Stimulated activated CD4-positive, alpha-beta T cell treated with anti-CD3 and anti-CD28 coated beads, Interleukin-15, amount 100 ng/mL, for 1 hour (primary cell): ENCODE measurements around the gene PTPRN2.
"Not testable (repeated sequence)": the region's sequence is repeated elsewhere in the genome, so short reads cannot be mapped to it uniquely, and the experiment has no call there.

Source experiments
- DNase-seq, 2 donors: peaks; one replicate each; pipeline ENCODE4 v3.0.0-alpha.2; 2020; ENCODE audit warnings: low read depth in 1 of 2, low spot score in 1 of 2

PTPRN2 gene

GRCh38 chr7:157951300-157952049 is 636.1 kb downstream of the PTPRN2 start:
- DNase-seq = no peak

GRCh38 chr7:157949711-157950110 is 637.9 kb downstream of the PTPRN2 start:
- DNase-seq = no peak

GRCh38 chr7:157947504-157947903 is 640.1 kb downstream of the PTPRN2 start:
- no peak for DNase-seq

GRCh38 chr7:157946398-157947060 is 641.1 kb downstream of the PTPRN2 start:
- no peak for DNase-seq

GRCh38 chr7:157945401-157945800 is 642.2 kb downstream of the PTPRN2 start:
- DNase-seq = no peak

GRCh38 chr7:157944734-157945291 is 642.8 kb downstream of the PTPRN2 start:
- no peak for DNase-seq

- DNase-seq = no peak
These were observed 643.6 kb downstream of the PTPRN2 start for GRCh38 chr7:157944051-157944450.

- DNase-seq = no peak
These were observed 644.1 kb downstream of the PTPRN2 start for GRCh38 chr7:157943561-157943960.

- no peak for DNase-seq
These were observed 646.4 kb downstream of the PTPRN2 start for GRCh38 chr7:157941210-157941609.

GRCh38 chr7:157940497-157940896 is 647.1 kb downstream of the PTPRN2 start:
- DNase-seq = no peak

- DNase-seq = no peak
These were observed 649.4 kb downstream of the PTPRN2 start for GRCh38 chr7:157938211-157938610.

GRCh38 chr7:157937406-157937805 is 650.2 kb downstream of the PTPRN2 start:
- DNase-seq = no peak

GRCh38 chr7:157936976-157937375 is 650.6 kb downstream of the PTPRN2 start:
- no peak for DNase-seq

GRCh38 chr7:157935721-157936120 is 651.9 kb downstream of the PTPRN2 start:
- not testable (repeated sequence) for DNase-seq

- not testable (repeated sequence) for DNase-seq
These were observed 654.1 kb downstream of the PTPRN2 start for GRCh38 chr7:157933219-157934155.

GRCh38 chr7:157932498-157933218 is 655.0 kb downstream of the PTPRN2 start:
- DNase-seq = no peak

GRCh38 chr7:157930926-157931466 is 656.6 kb downstream of the PTPRN2 start:
- no peak for DNase-seq

- DNase-seq = no peak
These were observed 657.2 kb downstream of the PTPRN2 start for GRCh38 chr7:157930441-157930840.

- no peak for DNase-seq
These were observed 658.0 kb downstream of the PTPRN2 start for GRCh38 chr7:157929671-157930070.

GRCh38 chr7:157928808-157929425 is 658.7 kb downstream of the PTPRN2 start:
- no peak for DNase-seq
